ENCODE measurements around the gene BLOC1S6.

BLOC1S6 gene

DNA sequence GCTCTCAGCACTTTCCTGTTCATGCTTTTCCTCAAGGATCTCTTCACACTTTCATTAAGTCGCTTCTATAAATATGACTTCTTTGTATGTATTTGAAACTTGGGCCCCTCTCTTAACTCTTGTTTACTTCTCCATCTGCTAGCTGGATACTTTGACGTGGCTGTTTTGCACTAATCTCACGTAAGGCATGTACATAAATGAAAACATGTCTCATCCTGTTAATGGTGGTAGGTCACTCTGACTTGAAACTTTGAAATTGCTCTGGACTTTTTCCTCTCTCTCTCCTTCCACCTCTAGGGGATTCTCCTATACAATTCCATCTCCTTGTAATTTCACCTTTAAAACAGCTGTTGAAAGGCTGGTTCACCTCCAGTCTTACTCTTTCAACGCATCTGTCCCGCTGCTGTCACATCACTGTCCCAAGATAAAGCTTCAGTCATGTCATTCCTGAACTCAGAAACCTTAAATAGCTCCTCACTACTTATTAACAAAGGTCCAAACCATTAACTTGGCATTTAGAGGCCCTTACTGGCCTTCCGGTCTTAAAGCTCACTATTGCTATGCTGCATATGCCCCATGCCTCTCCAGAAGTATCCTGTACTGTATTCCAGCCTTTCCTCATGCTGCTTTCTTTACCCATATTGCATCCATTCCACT is 1.2 kb downstream of the BLOC1S6 start:
- no peak for FAIRE-seq

DNA sequence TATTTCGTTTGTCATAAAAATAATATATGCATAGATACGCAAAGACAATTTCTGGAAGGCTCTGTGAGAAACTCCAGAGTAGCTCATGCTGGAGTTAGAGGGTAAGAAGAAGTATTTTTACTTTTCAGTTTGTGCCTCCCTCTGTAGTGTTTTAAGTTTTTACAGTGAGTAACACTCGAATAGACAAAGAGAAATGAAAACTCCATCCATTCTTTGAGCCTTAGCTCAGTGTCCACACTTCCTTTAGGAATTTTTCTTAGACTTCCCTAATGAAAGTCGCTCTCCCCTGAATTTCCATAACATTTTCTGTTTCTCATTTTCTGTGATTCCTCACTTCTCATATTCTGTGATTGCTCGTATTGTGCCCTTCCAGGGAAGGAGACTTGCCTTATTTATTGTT is 2.1 kb downstream of the BLOC1S6 start:
- no peak for FAIRE-seq

DNA sequence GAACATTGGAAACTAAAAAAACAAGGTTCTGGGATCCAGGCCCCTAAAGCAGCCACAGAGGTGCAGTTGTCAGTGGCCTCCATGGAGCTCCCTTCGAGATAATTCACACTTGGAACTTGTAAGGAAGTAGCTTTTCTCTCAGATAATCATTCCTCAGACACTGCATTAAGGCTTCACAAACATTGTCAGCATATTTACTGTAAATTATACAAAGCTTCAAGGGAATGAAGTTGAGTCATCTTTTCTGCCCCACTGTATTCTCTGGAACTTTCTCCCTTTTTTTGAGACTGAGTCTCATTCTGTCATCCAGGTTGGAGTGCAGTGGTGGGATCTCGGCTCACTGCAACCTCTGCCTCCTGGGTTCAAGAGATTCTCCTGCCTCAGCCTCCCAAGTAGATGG is 7.1 kb downstream of the BLOC1S6 start:
- no peak for FAIRE-seq

DNA sequence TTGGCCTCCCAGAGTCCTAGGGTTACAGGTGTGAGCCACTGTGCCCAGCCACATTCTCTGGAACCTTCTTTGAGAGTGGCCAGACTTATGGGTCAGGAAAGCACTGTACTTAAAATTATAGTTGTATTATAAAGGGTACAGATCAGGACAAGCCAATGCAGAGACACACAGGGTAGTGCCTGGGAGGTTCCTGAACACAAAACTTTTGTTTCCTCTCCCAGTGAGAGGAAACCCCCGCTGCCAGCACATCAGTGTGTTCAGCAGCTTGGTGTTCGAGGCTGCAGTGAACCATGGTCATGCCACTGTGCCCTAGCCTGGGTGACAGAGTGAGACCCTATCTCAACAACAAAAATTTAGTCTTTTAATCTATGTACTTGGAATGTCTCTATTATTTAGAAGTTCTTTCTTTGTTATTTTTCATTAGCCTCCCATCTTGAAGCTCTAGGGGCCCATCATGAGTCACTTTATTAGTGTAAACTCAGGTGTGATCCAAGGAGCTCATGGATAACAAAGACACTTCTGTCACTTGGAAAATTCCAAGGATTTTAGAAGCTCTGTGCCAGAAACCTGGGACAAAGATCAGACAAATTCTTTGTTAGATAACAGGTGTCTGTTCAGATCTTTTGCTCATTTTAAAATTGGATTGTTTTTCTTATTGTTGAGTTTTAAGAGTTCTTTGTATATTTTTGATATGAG is 7.8 kb downstream of the BLOC1S6 start:
- no peak for FAIRE-seq

DNA sequence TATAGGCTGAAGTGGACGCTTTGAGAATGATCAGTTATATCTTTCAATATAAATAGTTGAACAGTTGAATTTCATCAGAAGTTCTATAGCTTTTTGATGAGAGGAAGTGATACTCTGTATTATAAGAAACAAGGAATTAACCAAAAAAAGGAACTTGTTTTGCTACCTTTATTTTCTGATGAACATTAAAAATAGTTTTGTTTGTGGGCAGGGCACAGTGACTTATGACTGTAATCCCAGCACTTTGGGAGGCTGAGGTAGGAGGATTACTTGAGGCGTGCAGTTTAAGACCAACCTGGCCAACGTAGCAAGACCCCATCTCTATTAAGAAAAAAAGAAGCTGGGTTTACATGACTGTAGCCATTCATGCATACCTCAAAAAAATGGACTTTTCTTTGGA is 16.7 kb downstream of the BLOC1S6 start:
- FAIRE-seq: no peak

DNA sequence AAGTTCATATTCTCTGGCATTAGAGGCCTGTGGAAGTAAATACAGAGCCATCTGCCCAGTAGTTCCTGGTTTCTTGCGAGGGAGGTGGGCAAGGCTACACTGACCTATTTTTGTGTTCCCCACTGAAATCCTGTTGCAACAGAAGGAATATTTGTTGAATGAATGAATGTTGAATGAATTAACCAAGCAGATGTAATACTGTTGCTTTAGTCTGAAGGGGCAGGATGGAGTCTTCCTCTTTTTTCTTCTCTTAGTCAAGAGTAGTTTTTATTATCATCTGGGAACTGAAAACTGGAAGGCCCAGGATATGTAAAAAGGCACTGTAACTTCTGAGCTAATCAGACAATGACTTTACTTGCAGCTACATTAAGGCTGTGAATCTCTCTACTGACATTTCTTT is 17.1 kb downstream of the BLOC1S6 start:
- no peak for FAIRE-seq

DNA sequence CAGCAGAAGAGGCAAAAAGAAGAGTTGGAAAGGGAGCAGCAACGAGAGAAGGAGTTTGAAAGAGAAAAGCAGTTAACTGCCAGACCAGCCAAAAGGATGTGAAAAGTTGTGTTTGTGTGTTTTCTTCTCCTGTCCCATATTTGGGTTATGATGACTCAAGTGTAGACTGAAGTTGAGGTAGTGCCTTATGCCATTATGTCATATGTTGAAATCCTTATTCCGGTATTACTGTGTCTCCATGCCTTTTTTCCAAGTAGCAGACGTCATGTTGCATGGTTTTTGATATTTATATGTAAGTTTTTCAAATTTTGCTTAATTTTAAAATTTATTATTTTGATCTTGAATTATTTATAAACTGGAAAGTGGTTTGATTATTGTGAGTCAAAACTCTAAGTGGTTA is 19.2 kb downstream of the BLOC1S6 start:
- FAIRE-seq: no peak

DNA sequence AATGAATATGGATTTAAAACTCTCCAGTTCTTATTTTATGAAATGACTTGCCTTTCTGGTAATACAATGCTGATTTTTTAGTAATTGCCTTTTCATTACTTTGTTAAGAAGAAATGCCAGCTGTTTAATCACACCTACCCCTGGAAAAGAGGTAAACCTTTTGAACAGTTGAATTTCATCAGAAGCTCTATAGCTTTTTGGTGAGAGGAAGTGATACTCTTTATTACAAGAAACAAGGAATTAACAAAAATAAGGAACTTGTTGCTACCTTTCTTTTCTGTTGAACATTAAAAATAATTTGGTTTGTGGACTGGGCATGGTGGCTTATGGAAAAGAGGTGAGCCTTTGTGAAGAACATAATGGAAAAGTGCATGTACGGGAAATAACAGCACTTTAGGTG is 19.7 kb downstream of the BLOC1S6 start:
- FAIRE-seq: no peak

DNA sequence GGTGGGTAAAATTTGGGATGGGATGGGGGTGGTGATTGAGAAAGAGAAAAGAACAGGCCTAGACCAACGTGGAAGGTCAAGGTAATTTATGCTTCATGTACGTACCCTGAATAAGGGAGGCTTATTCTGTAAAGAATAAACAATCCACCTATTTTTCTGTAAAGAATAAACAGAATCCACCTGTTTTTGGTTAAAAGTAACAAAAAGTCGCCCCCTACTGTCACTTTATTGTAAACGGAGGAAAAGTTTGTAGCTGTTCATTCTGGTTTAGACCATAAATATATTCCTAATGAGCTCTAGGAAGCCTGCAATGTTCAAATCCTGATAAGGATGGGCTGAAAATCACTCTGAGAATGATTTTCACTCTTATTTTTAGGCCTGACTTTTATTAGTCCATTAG is 24.1 kb downstream of the BLOC1S6 start:
- peak; percentile 87 for FAIRE-seq

DNA sequence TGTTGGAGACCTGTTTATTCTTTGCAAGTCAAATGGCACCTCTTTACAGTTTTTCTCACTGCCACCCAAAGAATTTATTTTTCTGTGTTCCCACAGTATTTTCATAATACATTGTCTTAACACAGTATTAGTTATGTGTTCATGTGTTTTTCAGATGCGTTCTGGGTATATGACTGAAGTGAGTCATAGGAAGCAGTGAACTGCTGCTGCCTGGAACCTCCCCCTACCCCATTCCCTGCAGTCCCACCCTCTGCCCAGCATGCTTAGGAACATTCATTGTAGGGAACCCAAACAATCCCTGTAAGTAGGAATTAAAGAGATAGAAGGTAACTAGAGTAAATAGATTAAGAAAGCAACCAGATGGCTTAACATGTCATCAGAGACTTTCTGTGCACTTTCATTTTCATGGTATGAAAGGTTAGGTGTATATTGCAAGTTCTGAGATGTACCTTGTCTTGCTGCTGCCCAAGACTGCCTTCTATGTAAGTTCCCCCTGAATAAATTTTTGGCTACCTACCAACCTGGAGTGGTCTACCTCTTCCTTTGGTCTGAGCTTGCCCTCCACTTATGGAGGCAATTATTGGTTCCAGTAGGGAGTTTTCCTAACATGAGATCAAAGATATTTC is 25.7 kb downstream of the BLOC1S6 start:
- no peak for FAIRE-seq

DNA sequence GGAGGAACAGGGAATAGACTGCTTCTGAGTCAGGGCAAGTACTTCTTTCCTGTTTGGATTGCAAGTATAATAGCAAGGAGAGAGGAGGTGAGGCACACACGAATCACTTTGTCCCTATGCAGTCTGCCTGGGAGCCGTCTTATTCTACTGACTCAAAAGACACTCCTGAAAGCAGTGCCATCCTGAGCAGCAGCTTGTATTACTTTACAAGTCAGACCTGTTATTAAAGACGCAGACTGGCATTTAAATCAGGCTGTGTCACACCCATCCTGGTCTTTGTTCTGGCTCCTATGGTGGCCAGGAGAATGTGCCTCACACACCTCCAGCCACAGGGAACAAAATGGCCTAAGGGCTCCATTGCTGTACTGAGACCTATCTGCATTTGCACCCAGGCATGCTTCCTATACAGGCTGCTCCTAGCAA is 29.7 kb downstream of the BLOC1S6 start:
- FAIRE-seq: no peak

DNA sequence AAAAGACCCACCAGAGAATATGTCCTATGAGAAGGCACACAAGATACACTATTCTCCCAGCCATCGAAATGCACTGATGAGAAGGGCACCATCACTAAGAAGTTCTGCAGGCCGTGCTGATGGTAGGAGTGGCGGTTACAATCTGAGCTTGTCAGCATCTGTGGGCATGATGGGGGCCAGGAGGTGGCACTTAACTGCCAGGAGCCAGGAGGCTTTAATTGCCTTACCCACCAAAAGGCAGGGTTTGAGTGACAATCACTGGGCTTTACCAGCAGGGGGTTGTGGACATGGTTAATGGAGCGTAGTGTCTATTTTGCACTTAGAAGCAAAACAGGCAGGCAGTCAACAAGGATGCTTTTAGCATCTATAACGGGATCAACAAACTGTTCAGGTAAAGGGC is 31.6 kb downstream of the BLOC1S6 start:
- FAIRE-seq: no peak

DNA sequence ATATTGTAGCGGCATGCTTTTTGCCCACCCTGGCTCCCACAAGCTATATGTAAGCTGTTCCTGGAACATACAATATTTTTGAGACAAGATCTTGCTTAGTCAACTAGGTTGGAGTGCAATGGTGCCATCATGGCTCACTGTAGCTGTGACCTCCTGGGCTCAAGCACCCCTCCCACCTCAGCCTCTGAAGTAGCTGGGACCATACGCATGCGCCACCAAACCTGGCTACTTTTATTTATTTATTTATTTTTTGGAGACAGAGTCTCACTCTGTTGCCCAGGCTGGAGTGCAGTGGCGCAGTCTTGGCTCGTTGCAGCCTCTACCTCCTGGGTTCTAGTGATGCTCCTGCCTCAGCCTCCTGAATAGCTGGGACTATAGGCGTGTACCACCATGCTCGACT is 41.0 kb downstream of the BLOC1S6 start:
- FAIRE-seq: no peak

DNA sequence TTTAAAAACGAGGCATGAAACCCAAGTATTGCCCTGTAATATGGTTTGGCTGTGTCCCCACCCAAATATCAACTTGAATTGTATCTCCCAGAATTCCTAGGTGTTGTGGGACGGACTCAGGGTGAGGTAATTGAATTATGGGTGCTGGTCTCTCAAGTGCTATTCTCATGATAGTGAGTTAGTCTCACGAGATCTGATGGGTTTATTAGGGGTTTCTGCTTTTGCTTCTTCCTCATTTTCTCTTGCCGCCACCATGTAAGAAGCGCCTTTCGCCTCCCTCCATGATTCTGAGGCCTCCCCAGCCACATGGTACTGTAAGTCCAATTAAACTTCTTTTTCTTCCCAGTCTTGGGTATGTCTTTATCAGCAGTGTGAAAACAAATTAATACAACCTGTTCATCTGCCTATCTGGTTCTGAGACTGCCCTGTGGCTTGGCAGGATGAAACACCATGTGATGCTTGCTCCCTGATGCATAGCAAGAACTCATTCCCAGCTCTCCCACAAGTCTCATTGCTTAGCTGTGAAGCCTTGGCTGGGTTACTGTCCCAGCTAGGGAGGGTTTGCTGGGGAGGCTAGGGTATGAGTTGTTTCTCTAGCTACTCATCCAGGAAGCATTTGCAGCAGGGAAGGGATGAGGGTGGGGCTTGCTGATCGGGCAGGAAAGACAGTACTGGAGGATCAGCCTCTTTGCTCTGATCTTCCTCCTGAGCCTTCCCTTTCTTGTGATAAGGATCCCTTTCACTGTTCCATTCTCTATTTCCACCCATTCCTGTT is 43.9 kb downstream of the BLOC1S6 start:
- no peak for FAIRE-seq

DNA sequence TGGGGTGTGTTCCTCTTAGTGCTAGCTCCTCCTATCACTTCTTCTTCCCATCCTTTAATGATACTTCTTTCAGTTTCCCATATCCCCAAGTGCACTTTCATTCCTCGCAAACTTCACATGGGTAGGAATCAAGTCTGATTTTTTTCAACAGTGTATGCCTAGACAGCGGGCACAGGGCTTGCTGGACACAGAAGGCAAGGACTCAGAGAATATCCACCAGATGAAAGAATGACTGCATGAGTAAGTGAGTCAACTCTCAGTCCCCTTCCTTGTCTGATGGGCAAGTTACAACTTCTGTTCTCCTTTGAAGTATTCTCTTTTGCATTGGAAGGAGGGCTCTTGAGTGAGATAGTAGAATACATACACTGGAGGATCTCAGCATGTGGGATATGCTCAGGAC is 44.6 kb downstream of the BLOC1S6 start:
- no peak for FAIRE-seq

DNA sequence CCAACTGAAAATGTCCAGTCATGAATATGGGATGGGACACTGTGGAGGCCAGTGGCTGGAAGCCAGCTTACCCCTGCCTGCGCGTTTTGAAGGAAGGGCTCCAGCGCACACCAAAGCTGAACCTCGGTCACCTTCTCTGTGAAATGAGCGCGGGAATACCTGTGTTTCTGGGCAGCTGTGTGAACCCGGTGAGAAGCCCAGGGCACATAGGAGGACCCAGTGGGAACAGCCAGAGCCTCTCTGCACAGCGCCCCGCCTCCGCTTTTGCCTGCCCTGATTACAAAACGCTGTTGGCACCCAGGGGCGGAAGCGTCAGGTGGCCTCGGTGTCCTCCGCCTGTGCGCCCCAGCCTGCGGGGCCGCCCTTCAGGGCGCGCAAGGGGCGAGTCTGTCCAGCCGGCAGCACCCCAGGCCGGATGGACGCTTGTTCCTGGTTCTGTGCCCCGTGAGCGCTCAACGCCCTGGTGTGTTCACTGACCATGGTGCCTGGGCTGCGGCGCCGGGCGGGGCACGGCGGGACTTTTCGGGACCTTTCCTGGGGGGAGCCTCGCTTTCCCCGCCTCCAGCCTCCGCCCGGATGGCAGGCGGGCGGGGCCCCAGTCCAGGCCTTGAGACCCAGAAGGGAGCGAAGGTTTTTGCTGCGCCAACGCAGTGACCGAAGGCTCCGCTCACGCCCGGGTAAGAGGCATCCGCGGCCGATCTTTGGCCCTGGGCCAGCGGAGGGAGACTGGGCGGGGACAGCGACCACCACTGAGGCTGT is 47.4 kb downstream of the BLOC1S6 start, which contains the start of gene SQOR:
Gene SQOR (plus strand): TSS at position 598 of the 759 bp plus-strand sequence. CDS start 23,895 bp downstream, outside the sequence.
- no peak for FAIRE-seq

DNA sequence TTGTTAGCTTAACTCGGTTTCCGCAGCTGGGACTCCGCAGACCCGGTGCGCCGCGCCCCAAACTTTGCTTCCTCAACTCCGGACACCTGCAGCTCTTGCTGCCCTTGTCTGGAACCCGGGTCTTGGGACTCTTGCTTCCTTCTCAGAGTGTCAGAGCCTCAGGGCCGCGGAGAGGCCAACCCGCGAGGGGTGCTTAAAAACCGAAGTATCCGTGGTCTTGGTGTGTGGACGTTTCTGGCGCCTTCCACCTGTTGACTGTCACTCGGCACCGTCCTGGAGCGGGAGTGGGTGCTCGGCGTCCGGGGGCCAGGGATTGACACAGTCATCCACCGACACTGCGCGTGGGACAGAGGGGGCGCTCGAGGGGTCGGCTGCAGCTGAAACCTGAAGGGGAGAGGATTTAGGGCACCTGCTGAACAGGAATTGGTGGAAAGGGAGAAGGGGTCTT is 48.0 kb downstream of the BLOC1S6 start:
- no peak for FAIRE-seq

DNA sequence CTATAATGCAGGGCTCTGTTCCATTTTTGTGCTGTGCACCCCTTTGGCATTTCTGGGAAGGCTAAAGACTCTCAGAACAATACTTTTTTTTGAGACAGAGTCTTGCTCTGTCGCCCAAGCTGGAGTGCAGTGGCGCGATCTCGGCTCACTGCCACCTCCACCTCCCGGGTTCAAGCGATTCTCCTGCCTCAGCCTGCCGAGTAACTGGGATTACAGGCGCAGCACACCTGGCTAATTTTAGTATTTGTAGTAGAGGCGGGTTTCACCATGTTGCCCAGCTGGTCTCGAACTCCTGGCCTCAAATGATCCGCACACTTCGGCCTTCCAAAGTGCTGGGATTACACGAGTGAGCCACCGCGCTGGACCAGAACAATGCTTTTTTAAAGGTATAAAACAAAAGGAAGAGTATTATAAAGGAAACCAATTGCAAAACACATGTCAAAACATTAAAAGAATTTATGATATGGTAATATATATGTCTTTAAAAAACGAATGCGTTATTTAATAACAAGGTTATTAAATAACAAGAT is 48.6 kb downstream of the BLOC1S6 start:
- peak; percentile 6 for FAIRE-seq

DNA sequence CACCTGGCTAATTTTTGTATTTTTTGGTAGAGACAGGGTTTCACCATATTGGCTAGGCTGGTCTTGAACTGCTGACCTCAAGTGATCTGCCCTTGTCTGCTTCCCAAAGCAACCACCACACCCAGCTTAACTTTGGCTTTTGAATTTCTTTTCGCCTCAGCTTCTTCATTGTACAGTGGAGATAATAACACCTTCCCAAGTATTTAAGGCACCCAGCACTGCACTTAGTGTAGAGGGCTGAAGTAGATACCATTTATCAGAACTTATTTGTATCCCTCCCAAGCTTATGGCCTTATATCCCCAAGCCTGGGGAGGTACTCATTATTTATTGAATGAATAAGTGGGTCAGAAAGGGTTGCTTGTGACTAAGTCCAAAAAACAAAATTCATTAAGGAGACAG is 50.0 kb downstream of the BLOC1S6 start:
- FAIRE-seq: no peak

DNA sequence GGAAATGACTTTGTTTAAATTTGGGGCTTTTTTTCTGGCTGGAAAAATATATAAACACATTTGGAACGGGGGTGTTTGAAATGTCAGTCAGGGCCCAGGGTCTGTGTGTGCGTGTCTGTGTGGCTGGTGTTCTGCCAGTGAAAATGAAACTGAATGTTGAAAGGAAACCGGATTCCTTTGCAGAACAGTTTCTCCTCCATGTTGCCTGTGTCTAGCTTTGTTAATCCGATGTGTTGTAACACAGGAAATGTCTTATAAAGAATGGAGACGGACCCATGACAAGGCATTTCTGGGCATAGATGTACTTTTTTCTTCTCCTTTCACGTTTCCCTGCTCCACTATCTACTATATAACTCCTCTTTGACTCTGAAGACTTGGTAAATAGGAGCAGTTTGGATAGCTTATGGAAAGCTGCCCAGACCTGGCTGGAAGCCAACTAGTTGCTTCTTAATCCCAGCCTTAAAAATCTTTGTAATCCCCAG is 50.4 kb downstream of the BLOC1S6 start:
- no peak for FAIRE-seq

DNA sequence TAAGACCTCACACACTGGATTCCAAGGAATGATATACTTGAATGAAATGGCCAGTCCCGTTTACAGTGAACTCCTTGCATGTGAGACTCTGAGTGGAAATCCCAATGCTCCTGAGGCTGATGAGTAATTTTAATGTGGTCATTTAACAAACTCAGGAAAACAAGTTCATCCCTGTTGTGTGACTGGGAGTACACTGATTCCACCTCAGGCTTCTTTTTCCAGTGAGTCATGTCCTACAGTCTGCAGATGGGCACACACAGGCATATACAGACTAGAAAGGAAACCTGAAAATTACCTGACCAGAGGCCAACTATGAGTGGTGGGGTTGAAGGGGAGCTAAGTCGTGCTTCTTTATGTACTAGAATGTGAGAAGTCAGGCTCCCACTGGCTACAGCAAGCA is 53.4 kb downstream of the BLOC1S6 start:
- no peak for FAIRE-seq

DNA sequence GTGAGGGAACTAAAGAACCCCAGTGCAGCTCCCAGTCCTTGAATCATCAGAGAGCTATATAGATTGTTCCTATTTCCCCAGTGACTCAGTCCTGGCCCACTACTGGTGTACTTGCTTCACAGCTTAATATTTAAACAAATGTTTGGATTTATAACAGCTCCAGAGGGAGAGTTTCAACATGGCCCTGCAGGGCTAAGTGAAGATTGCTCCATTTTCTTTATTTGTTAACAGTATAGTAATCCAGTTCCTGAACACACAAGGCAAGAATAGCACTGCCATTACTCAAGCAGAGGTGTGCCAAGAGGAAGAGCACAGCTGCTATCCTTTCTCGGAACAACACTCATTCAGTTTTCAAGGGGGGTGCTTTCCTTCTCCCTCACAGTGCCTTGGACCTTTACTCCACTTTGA is 54.2 kb downstream of the BLOC1S6 start:
- FAIRE-seq: no peak

Data from A204.1 (cell line).